ENCODE results near the gene ARHGAP23. TPM values are rescaled to one million over a fixed set of nuclear protein-coding genes. Genes with fewer than 3 reads are reported as not detected.
A peak's percentile ranks its signal among the peaks of the same experiment; 100 is the strongest.

The ARHGAP23 gene
- total and polyA plus RNA-seq, 2 donors (not counting 1 experiment from before 2014, with no cell fraction given): 28.1 to 41.1 TPM

- Histone ChIP-seq H3K36me3 (ENCODE audit: control insufficient read depth, insufficient read depth, low read length) (no peaks in the 10 kb centered on the region), H3K4me2 (ENCODE audit: extremely low read depth, insufficient read depth, low read length) (peak overlapping the region; percentile 25), H3K27me3 (ENCODE audit: control insufficient read depth, insufficient read depth, low read length) (peaks cover 28% of the 10 kb centered on the region), H3K27ac (ENCODE audit: insufficient read depth, low read length) (no peak overlapping the region), H2AFZ (ENCODE audit: low read length) (no peak overlapping the region), H3K4me3 (replicated peaks in 1 of 4; ENCODE audit: control extremely low read depth in 1 of 4, insufficient read depth in 1 of 4, low read depth in 3 of 4, low read length in 4 of 4) (peak overlapping the region in 1 of 4 experiments; percentile 30), H4K20me1 (ENCODE audit: control insufficient read depth, extremely low read depth, insufficient read depth, low read length) (no peaks in the 10 kb centered on the region), H3K9me3 (ENCODE audit: control insufficient read depth, insufficient read depth, low read depth, low read length) (no peaks in the 10 kb centered on the region), H3K9ac (ENCODE audit: insufficient read depth, low read length) (no peak overlapping the region), H3K4me1 (ENCODE audit: control insufficient read depth, extremely low read depth, insufficient read depth, low read length) (peaks cover 11% of the 10 kb centered on the region), H3K79me2 (ENCODE audit: control insufficient read depth, insufficient read depth, low read length) (no peaks in the 10 kb centered on the region)
- no peak for DNase-seq (ENCODE audit: low read depth in 2 of 2)
- TF ChIP-seq, protein P1, sequence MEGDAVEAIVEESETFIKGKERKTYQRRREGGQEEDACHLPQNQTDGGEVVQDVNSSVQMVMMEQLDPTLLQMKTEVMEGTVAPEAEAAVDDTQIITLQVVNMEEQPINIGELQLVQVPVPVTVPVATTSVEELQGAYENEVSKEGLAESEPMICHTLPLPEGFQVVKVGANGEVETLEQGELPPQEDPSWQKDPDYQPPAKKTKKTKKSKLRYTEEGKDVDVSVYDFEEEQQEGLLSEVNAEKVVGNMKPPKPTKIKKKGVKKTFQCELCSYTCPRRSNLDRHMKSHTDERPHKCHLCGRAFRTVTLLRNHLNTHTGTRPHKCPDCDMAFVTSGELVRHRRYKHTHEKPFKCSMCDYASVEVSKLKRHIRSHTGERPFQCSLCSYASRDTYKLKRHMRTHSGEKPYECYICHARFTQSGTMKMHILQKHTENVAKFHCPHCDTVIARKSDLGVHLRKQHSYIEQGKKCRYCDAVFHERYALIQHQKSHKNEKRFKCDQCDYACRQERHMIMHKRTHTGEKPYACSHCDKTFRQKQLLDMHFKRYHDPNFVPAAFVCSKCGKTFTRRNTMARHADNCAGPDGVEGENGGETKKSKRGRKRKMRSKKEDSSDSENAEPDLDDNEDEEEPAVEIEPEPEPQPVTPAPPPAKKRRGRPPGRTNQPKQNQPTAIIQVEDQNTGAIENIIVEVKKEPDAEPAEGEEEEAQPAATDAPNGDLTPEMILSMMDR (conservative IDR thresholded peaks at IDR 0.05 in 1 of 2, IDR thresholded peaks at IDR 0.05 in 1 of 2; ENCODE audit: low read depth in 1 of 2, low read length in 2 of 2): no peak
- peak; percentile 99 for TF ChIP-seq EZH2 (IDR thresholded peaks at IDR 0.05; ENCODE audit: low read length, missing control alignments)
Measured at GRCh38 chr17:38418693-38419507, 9.4 kb upstream of the ARHGAP23 start.

GRCh38 chr17:38419508-38419981 lies 8.7 kb upstream of the ARHGAP23 start:
- Histone ChIP-seq H3K4me1 (ENCODE audit: control insufficient read depth, extremely low read depth, insufficient read depth, low read length) (peaks cover 11% of the 10 kb centered on the region), H3K4me2 (ENCODE audit: extremely low read depth, insufficient read depth, low read length) (no peak overlapping the region), H3K27ac (ENCODE audit: insufficient read depth, low read length) (no peak overlapping the region), H3K36me3 (ENCODE audit: control insufficient read depth, insufficient read depth, low read length) (no peaks in the 10 kb centered on the region), H3K27me3 (ENCODE audit: control insufficient read depth, insufficient read depth, low read length) (peaks cover 28% of the 10 kb centered on the region), H4K20me1 (ENCODE audit: control insufficient read depth, extremely low read depth, insufficient read depth, low read length) (no peaks in the 10 kb centered on the region), H3K79me2 (ENCODE audit: control insufficient read depth, insufficient read depth, low read length) (no peaks in the 10 kb centered on the region), H3K9ac (ENCODE audit: insufficient read depth, low read length) (no peak overlapping the region), H2AFZ (ENCODE audit: low read length) (no peak overlapping the region), H3K4me3 (replicated peaks in 1 of 4; ENCODE audit: control extremely low read depth in 1 of 4, insufficient read depth in 1 of 4, low read depth in 3 of 4, low read length in 4 of 4) (no peak overlapping the region), H3K9me3 (ENCODE audit: control insufficient read depth, insufficient read depth, low read depth, low read length) (no peaks in the 10 kb centered on the region)
- DNase-seq (ENCODE audit: low read depth in 2 of 2): no peak
- peak; percentile 91 for TF ChIP-seq EZH2 (IDR thresholded peaks at IDR 0.05; ENCODE audit: low read length, missing control alignments)
- TF ChIP-seq, protein P1 (conservative IDR thresholded peaks at IDR 0.05 in 1 of 2, IDR thresholded peaks at IDR 0.05 in 1 of 2; ENCODE audit: low read depth in 1 of 2, low read length in 2 of 2): no peak

- no peak overlapping the region for H3K9ac ChIP-seq (ENCODE audit: insufficient read depth, low read length)
Measured at GRCh38 chr17:38420518-38420917, 7.7 kb upstream of the ARHGAP23 start.

More at GRCh38 chr17:38420518-38420917, 7.7 kb upstream of the ARHGAP23 start:
- TF ChIP-seq EZH2 (IDR thresholded peaks at IDR 0.05; ENCODE audit: low read length, missing control alignments): no peak
- TF ChIP-seq, protein P1 (conservative IDR thresholded peaks at IDR 0.05 in 1 of 2, IDR thresholded peaks at IDR 0.05 in 1 of 2; ENCODE audit: low read depth in 1 of 2, low read length in 2 of 2): no peak
- Histone ChIP-seq H4K20me1 (ENCODE audit: control insufficient read depth, extremely low read depth, insufficient read depth, low read length) (no peaks in the 10 kb centered on the region), H3K36me3 (ENCODE audit: control insufficient read depth, insufficient read depth, low read length) (no peaks in the 10 kb centered on the region), H3K27ac (ENCODE audit: insufficient read depth, low read length) (no peak overlapping the region), H3K4me3 (replicated peaks in 1 of 4; ENCODE audit: control extremely low read depth in 1 of 4, insufficient read depth in 1 of 4, low read depth in 3 of 4, low read length in 4 of 4) (no peak overlapping the region), H3K4me1 (ENCODE audit: control insufficient read depth, extremely low read depth, insufficient read depth, low read length) (peaks cover 9% of the 10 kb centered on the region), H3K27me3 (ENCODE audit: control insufficient read depth, insufficient read depth, low read length) (peaks cover 28% of the 10 kb centered on the region), H3K4me2 (ENCODE audit: extremely low read depth, insufficient read depth, low read length) (no peak overlapping the region), H3K79me2 (ENCODE audit: control insufficient read depth, insufficient read depth, low read length) (no peaks in the 10 kb centered on the region), H2AFZ (ENCODE audit: low read length) (no peak overlapping the region), H3K9me3 (ENCODE audit: control insufficient read depth, insufficient read depth, low read depth, low read length) (no peaks in the 10 kb centered on the region)
- no peak for DNase-seq (ENCODE audit: low read depth in 2 of 2)
